Panc1 (cell line): ENCODE data around the gene WWOX. TPM values are rescaled to one million over a fixed set of nuclear protein-coding genes. Genes with fewer than 3 reads are reported as not detected.

Experiments used
- ATAC-seq: fragments of 200-7000 bp; cut with Tn5 transposase; 2 replicates; pipeline ENCODE4 v1.9.1; 2020; ENCODE audit warnings: mild to moderate bottlenecking, moderate library complexity
- BruUV-seq: library from RNA; stranded (reverse); fragments of 400-500 nt; replicated peaks from 2 replicates; lab custom pipeline; 2021; lab: Mats Ljungman, UMichigan
- CTCF ChIA-PET: fragments of 300-600 bp; sonication (Branson Sonifier 250); formaldehyde crosslinking; loops from one replicate; lab custom pipeline; 2022; ENCODE audit warnings: antibody characterized with exemption; lab: Charles Lee
- POLR2A ChIA-PET: fragments of 300-600 bp; sonication (Branson Sonifier 250); formaldehyde crosslinking; loops from one replicate; lab custom pipeline; 2022; ENCODE audit warnings: antibody characterized with exemption; lab: Charles Lee
- DNase-seq: peaks from one replicate; pipeline ENCODE4 v3.0.0-alpha.2; 2010; ENCODE audit warnings: low read depth, low spot score
- H3K27ac ChIP-seq: 2 replicates; pipeline ENCODE4 v1.5.1; 2011; ENCODE audit warnings: mild to moderate bottlenecking, low read length, inconsistent platforms
- H3K27me3 ChIP-seq: fragments of 200-500 bp; sonication (Bioruptor generic); 2 replicates; pipeline ENCODE4 v1.6.0; 2014; ENCODE audit warnings: low read length, inconsistent platforms; ENCODE audit not compliant: control insufficient read depth, insufficient read depth
- H3K36me3 ChIP-seq: fragments of 200-500 bp; sonication (Bioruptor generic); 2 replicates; pipeline ENCODE4 v1.5.1; 2014; ENCODE audit warnings: inconsistent platforms, mild to moderate bottlenecking, low read length, moderate library complexity; ENCODE audit not compliant: control insufficient read depth, insufficient read depth
- H3K4me1 ChIP-seq: 2 replicates; pipeline ENCODE4 v1.5.1; 2011; ENCODE audit warnings: inconsistent platforms, mild to moderate bottlenecking, low read length, moderate library complexity; ENCODE audit not compliant: control insufficient read depth, insufficient read depth
- H3K4me3 ChIP-seq, 2 experiments: 2 replicates each; pipeline ENCODE4 v1.5.1; 2011 to 2012; ENCODE audit warnings: low read depth in 2 of 2, low read length in 2 of 2, mild to moderate bottlenecking in 2 of 2, inconsistent platforms in 1 of 2, moderate library complexity in 1 of 2
- H3K9me3 ChIP-seq: fragments of 200-500 bp; sonication (Bioruptor generic); 2 replicates; pipeline ENCODE4 v1.5.1; 2014; ENCODE audit warnings: low read depth, mild to moderate bottlenecking, inconsistent platforms, low read length, moderate library complexity; ENCODE audit not compliant: control insufficient read depth, insufficient read depth
- CTCF ChIP-seq: fragments of 450-650 bp; IDR thresholded peaks from 2 replicates; pipeline ENCODE4 v1.5.1; 2017; ENCODE audit warnings: mild to moderate bottlenecking
- POLR2AphosphoS5 ChIP-seq: IDR thresholded peaks from 2 replicates; pipeline ENCODE4 v1.6.1; 2012; ENCODE audit warnings: mild to moderate bottlenecking, low read depth, low read length, moderate library complexity
- REST ChIP-seq, 2 experiments: IDR thresholded peaks; 2 replicates each; pipeline ENCODE4 v1.6.1; 2011 to 2012; ENCODE audit warnings: low read depth in 2 of 2, control low read depth in 1 of 2, low read length in 1 of 2, mild to moderate bottlenecking in 1 of 2, moderate library complexity in 1 of 2; ENCODE audit not compliant: insufficient read depth in 1 of 2
- SIN3A ChIP-seq: IDR thresholded peaks from 2 replicates; pipeline ENCODE4 v1.6.1; 2012; ENCODE audit warnings: low read depth, mild to moderate bottlenecking, low read length, moderate library complexity, borderline replicate concordance; ENCODE audit not compliant: insufficient read depth
- TCF7L2 ChIP-seq: IDR thresholded peaks from 2 replicates; pipeline ENCODE4 v1.6.1; 2011; ENCODE audit warnings: mild to moderate bottlenecking, low read depth, low read length, inconsistent platforms
- in situ Hi-C: cut with HindIII; loops from 2 replicates; pipeline ENCODE4 v1.10.0; 2016; ENCODE audit warnings: low sequenced_read_pairs, low pct_unique_long_range_greater_than_20kb
- intact Hi-C: fragments of 100-400 bp; cut with micrococcal nuclease; formaldehyde crosslinking; loops from one replicate; pipeline ENCODE4 v1.10.0; 2022; ENCODE audit not compliant: unreplicated experiment
- total RNA-seq: library from RNA; stranded (reverse); gene quantifications from one replicate; pipeline ENCODE4 v1.2.1, GENCODE V29; 2021; ENCODE audit not compliant: unreplicated experiment

Gene WWOX
- total RNA-seq, 1 experiment from 2014 or later = 12.5 TPM

GRCh38 chr16:78147911-78148401 lies 48.5 kb downstream of the WWOX start:
- no peaks in the 10 kb centered on the region for H3K27me3 ChIP-seq
- intact Hi-C loops = no loop called here
- ChIA-PET POLR2A (no interaction called here), CTCF (no interaction called here)
- no peak for DNase-seq
- H3K27ac ChIP-seq = no peak overlapping the region
- no peaks in the 10 kb centered on the region for H3K4me1 ChIP-seq
- no peak overlapping the region for H3K4me3 ChIP-seq
- no peak for ATAC-seq
- TF ChIP-seq POLR2AphosphoS5 (no peak), SIN3A (no peak)
- no TSS peak for BruUV-seq
- H3K36me3 ChIP-seq = no peaks in the 10 kb centered on the region
- no peaks in the 10 kb centered on the region for H3K9me3 ChIP-seq
- in situ Hi-C loops = no loop called here

- Histone ChIP-seq H3K27me3 (no peaks in the 10 kb centered on the region), H3K9me3 (no peaks in the 10 kb centered on the region), H3K4me1 (no peaks in the 10 kb centered on the region), H3K36me3 (no peaks in the 10 kb centered on the region), H3K27ac (no peak overlapping the region), H3K4me3 (no peak overlapping the region)
- in situ Hi-C loops (no loop called here), intact Hi-C loops (no loop called here)
- ATAC-seq (no peak), DNase-seq (no peak)
- TF ChIP-seq CTCF = no peak
- no peak for TF ChIP-seq POLR2AphosphoS5
- no peak for TF ChIP-seq TCF7L2
- no peak for TF ChIP-seq SIN3A
- no peak for TF ChIP-seq REST (IDR thresholded peaks at IDR 0.05; ENCODE audit: insufficient read depth in 1 of 2, low read depth in 2 of 2, low read length in 1 of 2)
- ChIA-PET POLR2A (no interaction called here), CTCF (no interaction called here)
- BruUV-seq = no TSS peak
Measured at GRCh38 chr16:78150233-78150632, 50.8 kb downstream of the WWOX start.

DNA sequence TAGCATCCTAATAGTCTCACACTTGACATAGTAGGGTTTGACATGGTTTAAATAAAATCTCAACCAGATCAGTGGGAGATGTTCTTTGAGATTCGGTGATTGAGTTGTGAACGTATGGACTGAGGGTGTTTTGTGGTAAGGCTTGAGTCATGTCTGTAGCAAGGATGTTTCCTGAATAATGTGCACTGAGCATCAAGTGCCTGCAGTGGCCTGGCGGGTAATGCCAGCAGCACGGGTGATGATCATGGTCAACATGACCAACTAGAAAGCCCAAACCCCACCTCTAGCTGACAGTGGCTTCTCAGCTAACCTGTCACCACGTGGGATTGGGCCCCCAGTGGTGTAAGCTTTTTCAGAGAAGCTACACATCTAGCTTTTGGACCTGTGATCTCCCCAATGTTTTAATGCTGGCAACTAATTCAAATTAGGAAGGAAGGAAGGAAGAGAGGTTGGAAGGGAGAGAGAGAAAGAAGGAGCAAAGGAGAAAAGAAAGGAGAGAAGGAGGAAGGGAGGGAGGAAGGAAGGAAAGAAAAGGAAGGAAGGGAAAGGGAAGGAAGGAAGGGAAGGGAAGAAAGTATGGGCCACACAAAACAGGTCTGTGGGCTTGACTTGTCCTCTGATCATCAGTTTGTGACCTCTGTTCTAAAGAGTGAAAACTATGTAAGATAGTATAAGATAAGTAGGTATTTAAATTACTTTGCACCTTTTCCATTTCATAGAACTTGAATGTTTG lies 55.4 kb downstream of the WWOX start:
- DNase-seq (no peak), ATAC-seq (no peak)
- no TSS peak for BruUV-seq
- POLR2A ChIA-PET = no interaction called here
- intact Hi-C loops (no loop called here), in situ Hi-C loops (no loop called here)
- TF ChIP-seq CTCF = no peak
- no peak for TF ChIP-seq REST (IDR thresholded peaks at IDR 0.05; ENCODE audit: insufficient read depth in 1 of 2, low read depth in 2 of 2, low read length in 1 of 2)
- TF ChIP-seq POLR2AphosphoS5 = no peak
- no peak for TF ChIP-seq TCF7L2
- TF ChIP-seq SIN3A = no peak
- Histone ChIP-seq H3K4me1 (no peaks in the 10 kb centered on the region), H3K27me3 (no peaks in the 10 kb centered on the region), H3K36me3 (no peaks in the 10 kb centered on the region), H3K4me3 (no peak overlapping the region), H3K9me3 (no peaks in the 10 kb centered on the region), H3K27ac (no peak overlapping the region; the same call in 1 of the 2 replicates)
- CTCF ChIA-PET = interaction anchor here (0.6 kb wide), 1 partner anchor 1998 kb away, joined by 9 read pairs; no protein-coding TSS in a partner anchor
